ENCODE measurements around the gene NME9. TPM values are rescaled to one million over a fixed set of nuclear protein-coding genes. Genes with fewer than 3 reads are reported as not detected.

The NME9 gene
- total RNA-seq, 1 donor from 2014 or later, result under 0.01 TPM

GRCh38 chr3:138334608-138335007 is 5.0 kb upstream of the NME9 start:
- DNase-seq (ENCODE audit: low read depth in 2 of 2), result no peak

- DNase-seq (ENCODE audit: low read depth in 2 of 2), result peak; percentile 39 to 50
Measured at GRCh38 chr3:138332472-138333073, 2.9 kb upstream of the NME9 start.

- no peak for DNase-seq (ENCODE audit: low read depth in 2 of 2)
Measured at GRCh38 chr3:138331143-138331894, 1.7 kb upstream of the NME9 start.

- DNase-seq (ENCODE audit: low read depth in 2 of 2), result no peak
Measured at GRCh38 chr3:138329984-138330293, 288 bp upstream of the NME9 start.

GRCh38 chr3:138328341-138328740 is 1.3 kb downstream of the NME9 start:
- DNase-seq (ENCODE audit: low read depth in 2 of 2), result no peak

- DNase-seq (ENCODE audit: low read depth in 2 of 2), result peak; percentile 33 to 40
Measured at GRCh38 chr3:138327831-138328230, 1.8 kb downstream of the NME9 start.

GRCh38 chr3:138326866-138327595 is 2.6 kb downstream of the NME9 start:
- no peak for DNase-seq (ENCODE audit: low read depth in 2 of 2)

- no peak for DNase-seq (ENCODE audit: low read depth in 2 of 2)
Measured at GRCh38 chr3:138325990-138326389, 3.7 kb downstream of the NME9 start.

- no peak for DNase-seq (ENCODE audit: low read depth in 2 of 2)
Measured at GRCh38 chr3:138323971-138324370, 5.7 kb downstream of the NME9 start.

GRCh38 chr3:138317687-138318086 is 12.0 kb downstream of the NME9 start:
- DNase-seq (ENCODE audit: low read depth in 2 of 2), result no peak

GRCh38 chr3:138314751-138315150 is 14.9 kb downstream of the NME9 start:
- DNase-seq (ENCODE audit: low read depth in 2 of 2), result peak; percentile 50 to 93

GRCh38 chr3:138310494-138310893 is 19.2 kb downstream of the NME9 start:
- DNase-seq (ENCODE audit: low read depth in 2 of 2), result no peak

- no peak for DNase-seq (ENCODE audit: low read depth in 2 of 2)
Measured at GRCh38 chr3:138308783-138309182, 20.9 kb downstream of the NME9 start.

GRCh38 chr3:138307899-138308298 is 21.8 kb downstream of the NME9 start:
- no peak for DNase-seq (ENCODE audit: low read depth in 2 of 2)

GRCh38 chr3:138303474-138303873 is 26.2 kb downstream of the NME9 start:
- no peak for DNase-seq (ENCODE audit: low read depth in 2 of 2)

- DNase-seq (ENCODE audit: low read depth in 2 of 2), result no peak
Measured at GRCh38 chr3:138300647-138301046, 29.0 kb downstream of the NME9 start.

- no peak for DNase-seq (ENCODE audit: low read depth in 2 of 2)
Measured at GRCh38 chr3:138297876-138298275, 31.8 kb downstream of the NME9 start.

- DNase-seq (ENCODE audit: low read depth in 2 of 2), result no peak
Measured at GRCh38 chr3:138297059-138297607, 32.5 kb downstream of the NME9 start.

GRCh38 chr3:138296639-138297038 is 33.0 kb downstream of the NME9 start:
- no peak for DNase-seq (ENCODE audit: low read depth in 2 of 2)

GRCh38 chr3:138289701-138290100 is 40.0 kb downstream of the NME9 start:
- no peak for DNase-seq (ENCODE audit: low read depth in 2 of 2)

GRCh38 chr3:138289260-138289659 is 40.4 kb downstream of the NME9 start:
- DNase-seq (ENCODE audit: low read depth in 2 of 2), result no peak

GRCh38 chr3:138284957-138285477 is 44.6 kb downstream of the NME9 start:
- DNase-seq (ENCODE audit: low read depth in 2 of 2), result no peak
